ENCODE data around the gene REXO1.

Gene REXO1

DNA sequence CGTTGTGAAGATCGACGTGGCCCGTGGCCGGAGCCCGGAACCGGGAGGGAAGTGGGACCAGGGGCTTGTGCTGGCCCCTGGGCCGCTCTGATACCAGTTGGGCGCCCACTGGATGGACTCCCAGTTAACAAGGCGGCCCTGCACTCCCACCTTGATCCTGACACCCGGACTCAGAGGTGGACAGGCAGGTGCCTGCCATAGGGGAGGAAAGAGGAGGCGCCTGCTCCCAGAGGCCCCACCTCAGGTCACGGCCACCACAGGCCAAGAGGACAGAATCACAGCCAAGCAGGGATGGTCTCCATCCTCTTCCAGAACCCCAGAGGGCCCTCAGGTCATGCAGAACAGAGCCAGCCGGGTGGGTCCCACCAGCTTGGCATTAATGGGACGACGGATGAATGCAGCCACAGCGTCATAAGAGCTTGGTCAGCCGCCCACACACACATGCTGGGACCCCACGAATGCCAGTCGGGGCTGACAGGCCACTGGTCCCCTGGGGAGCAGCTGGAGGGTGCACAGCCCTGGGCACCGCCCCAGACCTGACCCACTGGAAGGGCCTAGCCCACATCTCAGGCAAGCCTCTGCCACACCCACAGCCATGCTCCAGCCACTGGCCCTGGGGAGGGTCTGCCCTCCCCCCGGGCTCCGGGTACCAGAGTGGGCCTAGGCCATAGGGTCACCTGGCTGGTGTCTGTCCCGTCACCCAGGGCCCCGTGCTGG is 24.7 kb upstream of the REXO1 start:
- Mint-ChIP-seq H3K4me3 (peak overlapping the region; percentile 23), H3K4me1 (peaks cover 45% of the 10 kb centered on the region), H3K9me3 (no peaks in the 10 kb centered on the region), H3K36me3 (peaks cover 35% of the 10 kb centered on the region), H3K27ac (peak overlapping the region; percentile 62), H3K27me3 (peaks cover 4% of the 10 kb centered on the region)
- DNase-seq = no peak
- CTCF ChIA-PET = no interaction called here

DNA sequence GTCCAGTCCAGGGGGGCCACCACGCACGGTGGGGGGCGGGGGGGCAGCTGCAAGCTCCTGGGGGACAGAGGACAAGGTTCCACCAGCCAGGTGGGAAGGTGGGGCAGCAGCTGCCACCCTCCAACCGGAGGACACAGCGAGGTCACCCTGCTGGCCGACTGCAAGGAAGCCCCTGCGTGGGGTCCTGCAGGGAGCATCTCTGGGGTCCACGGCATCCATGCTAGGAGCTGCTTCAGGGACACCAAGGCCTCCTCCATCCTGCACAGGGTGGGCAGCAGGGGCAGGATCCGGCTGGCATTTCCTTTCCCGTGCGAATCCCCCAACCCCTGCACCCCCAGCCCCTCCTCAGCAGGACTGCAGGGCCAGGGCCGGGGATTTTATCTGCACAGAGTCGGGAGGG is 23.3 kb upstream of the REXO1 start:
- peaks cover 4% of the 10 kb centered on the region for H3K27me3 Mint-ChIP-seq
- no peak for DNase-seq
- CTCF ChIA-PET = no interaction called here
- H3K4me3 Mint-ChIP-seq = no peak overlapping the region
- H3K27ac Mint-ChIP-seq = no peak overlapping the region
- peaks cover 39% of the 10 kb centered on the region for H3K36me3 Mint-ChIP-seq
- no peaks in the 10 kb centered on the region for H3K9me3 Mint-ChIP-seq
- peaks cover 54% of the 10 kb centered on the region for H3K4me1 Mint-ChIP-seq

- Mint-ChIP-seq H3K4me1 (peaks cover 49% of the 10 kb centered on the region), H3K9me3 (no peaks in the 10 kb centered on the region), H3K27me3 (peaks cover 4% of the 10 kb centered on the region), H3K36me3 (peaks cover 38% of the 10 kb centered on the region), H3K27ac (no peak overlapping the region), H3K4me3 (no peak overlapping the region)
- CTCF ChIA-PET = interaction anchor here (0.7 kb wide), 1 partner anchor 12 kb away, joined by 4 read pairs; no protein-coding TSS in a partner anchor
- no peak for DNase-seq
These were observed 22.9 kb upstream of the REXO1 start for GRCh38 chr19:1871140-1871597.

DNA sequence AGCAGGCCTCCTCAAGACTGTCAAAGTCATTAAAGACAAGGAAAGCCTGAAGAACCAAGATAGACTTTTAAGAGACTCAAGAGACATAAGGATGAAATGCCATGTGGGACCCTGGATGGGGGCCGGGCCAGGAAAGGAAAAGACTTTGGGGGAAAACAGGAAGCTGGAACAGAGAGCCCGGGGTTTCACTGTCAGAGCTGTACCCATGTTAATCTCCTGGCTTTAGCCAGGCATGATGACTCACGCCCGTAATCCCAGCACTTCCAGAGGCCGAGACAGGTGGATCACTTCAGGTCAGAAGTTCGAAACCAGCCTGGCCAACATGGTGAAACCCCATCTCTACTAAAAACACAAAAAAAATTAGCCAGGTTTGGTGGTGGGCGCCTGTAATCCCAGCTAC is 20.7 kb upstream of the REXO1 start:
- no peak overlapping the region for H3K4me3 Mint-ChIP-seq
- H3K9me3 Mint-ChIP-seq = no peaks in the 10 kb centered on the region
- H3K4me1 Mint-ChIP-seq = peaks cover 44% of the 10 kb centered on the region
- no peak for DNase-seq
- peaks cover 21% of the 10 kb centered on the region for H3K36me3 Mint-ChIP-seq
- H3K27me3 Mint-ChIP-seq = no peaks in the 10 kb centered on the region
- no peak overlapping the region for H3K27ac Mint-ChIP-seq
- CTCF ChIA-PET = no interaction called here

GRCh38 chr19:1867349-1867724 is 19.1 kb upstream of the REXO1 start:
- peaks cover 13% of the 10 kb centered on the region for H3K36me3 Mint-ChIP-seq
- H3K27me3 Mint-ChIP-seq = no peaks in the 10 kb centered on the region
- no peaks in the 10 kb centered on the region for H3K9me3 Mint-ChIP-seq
- CTCF ChIA-PET = interaction anchor here (0.9 to 4.0 kb wide), 2 partner anchors 29 to 63 kb away, joined by 4 to 21 read pairs; no protein-coding TSS in a partner anchor
- H3K4me3 Mint-ChIP-seq = no peak overlapping the region
- H3K27ac Mint-ChIP-seq = peak overlapping the region; percentile 33
- no peak for DNase-seq
- peaks cover 38% of the 10 kb centered on the region for H3K4me1 Mint-ChIP-seq

GRCh38 chr19:1866693-1867348 is 18.5 kb upstream of the REXO1 start:
- Mint-ChIP-seq H3K27me3 (no peaks in the 10 kb centered on the region), H3K4me3 (no peak overlapping the region), H3K4me1 (peaks cover 42% of the 10 kb centered on the region), H3K36me3 (peaks cover 13% of the 10 kb centered on the region), H3K9me3 (no peaks in the 10 kb centered on the region), H3K27ac (peak overlapping the region; percentile 63)
- DNase-seq = no peak
- CTCF ChIA-PET = interaction anchor here (0.9 to 4.0 kb wide), 3 partner anchors 9 to 63 kb away, joined by 4 to 21 read pairs (median 4); no protein-coding TSS in a partner anchor

GRCh38 chr19:1865172-1866010 is 17.1 kb upstream of the REXO1 start:
- Mint-ChIP-seq H3K9me3 (no peaks in the 10 kb centered on the region), H3K27me3 (no peaks in the 10 kb centered on the region), H3K36me3 (peaks cover 10% of the 10 kb centered on the region), H3K27ac (peak overlapping the region; percentile 75), H3K4me1 (peaks cover 52% of the 10 kb centered on the region), H3K4me3 (peak overlapping the region; percentile 73)
- DNase-seq = no peak
- CTCF ChIA-PET = interaction anchor here (0.7 to 4.0 kb wide), 8 partner anchors 9 to 205 kb away, joined by 3 to 21 read pairs (median 4); no protein-coding TSS in a partner anchor

DNA sequence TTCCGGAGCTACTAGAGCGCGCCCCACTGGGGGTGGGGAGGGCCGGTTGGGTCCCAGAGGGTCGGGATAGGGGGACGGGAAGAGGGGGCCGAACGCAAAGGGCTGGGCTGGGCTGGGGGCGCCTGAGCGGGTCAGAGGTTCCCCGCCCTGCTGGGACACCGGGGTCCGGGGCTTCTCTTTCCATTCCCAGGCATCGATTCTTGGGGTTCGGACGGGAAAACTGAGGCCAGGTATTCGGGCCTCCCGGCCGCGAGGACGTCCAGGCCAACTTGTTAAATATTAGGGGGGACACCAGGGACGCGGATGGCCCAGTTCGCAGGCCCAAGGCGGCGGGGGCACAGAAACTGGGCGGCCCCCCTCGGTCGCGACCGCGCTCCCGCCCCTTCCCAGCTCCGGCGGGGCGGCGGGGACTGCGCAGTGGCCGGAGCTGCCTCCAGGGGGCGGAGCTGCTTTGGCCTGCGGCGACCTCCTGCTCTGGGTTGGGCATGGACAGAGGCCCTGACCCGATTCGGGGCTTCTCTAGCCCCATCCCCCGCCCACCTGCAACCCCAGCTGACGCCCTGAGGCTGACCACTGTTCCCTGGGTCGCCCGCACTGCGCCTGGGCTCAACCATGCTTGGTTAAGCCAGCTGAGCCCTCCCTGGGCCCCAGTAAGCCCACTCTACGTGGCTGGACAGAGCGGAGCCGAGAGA is 16.3 kb upstream of the REXO1 start:
- no peaks in the 10 kb centered on the region for H3K9me3 Mint-ChIP-seq
- H3K4me3 Mint-ChIP-seq = peak overlapping the region; percentile 73
- H3K4me1 Mint-ChIP-seq = peaks cover 47% of the 10 kb centered on the region
- no peaks in the 10 kb centered on the region for H3K27me3 Mint-ChIP-seq
- DNase-seq = peak; percentile 75
- H3K36me3 Mint-ChIP-seq = peaks cover 6% of the 10 kb centered on the region
- H3K27ac Mint-ChIP-seq = peak overlapping the region; percentile 87
- CTCF ChIA-PET = interaction anchor here (0.7 to 4.0 kb wide), 9 partner anchors 9 to 205 kb away, joined by 3 to 21 read pairs (median 4); partner anchors contain the start of gene ABHD17A

DNA sequence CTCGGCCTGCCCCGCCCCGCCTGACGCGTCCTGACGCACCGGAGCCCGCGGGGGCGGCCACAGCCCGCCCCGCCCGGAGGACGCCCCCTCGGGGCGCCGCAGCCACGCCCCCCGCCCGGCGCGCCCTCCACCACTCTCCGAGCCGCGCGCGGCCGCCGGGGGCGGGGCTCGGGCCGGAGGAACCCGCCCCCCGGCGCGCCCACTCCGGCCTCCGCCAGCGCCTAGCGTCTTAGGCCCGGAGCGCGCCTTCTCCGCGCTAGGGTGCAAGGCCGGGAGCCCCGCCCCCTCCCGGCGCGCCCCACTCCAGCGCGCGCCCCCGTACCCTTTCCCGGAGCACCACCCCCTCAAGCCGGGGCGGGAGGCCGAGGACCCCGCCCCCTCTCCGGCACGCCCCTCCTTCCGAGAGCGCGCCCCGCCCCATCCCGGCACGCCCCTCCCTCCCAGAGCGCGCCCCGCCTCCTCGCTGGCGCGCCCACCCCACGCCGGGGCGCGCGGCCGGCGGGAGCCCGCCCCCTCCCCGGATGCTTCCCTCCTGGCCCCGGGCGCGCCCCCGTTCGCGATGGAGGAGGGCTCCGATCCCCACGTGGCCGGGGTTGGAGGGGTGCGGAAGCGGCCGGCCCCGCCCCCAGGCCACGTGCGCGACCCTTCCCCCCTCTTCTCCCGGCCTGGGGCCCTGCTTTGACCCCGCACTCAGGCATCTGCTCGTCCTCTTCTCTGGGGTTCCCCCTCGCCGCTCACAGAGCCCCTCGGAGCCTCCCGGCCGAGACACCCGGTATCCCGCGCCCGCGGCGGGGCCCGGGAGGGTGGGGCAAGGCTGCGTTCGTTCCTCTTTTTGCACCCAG is 15.6 kb upstream of the REXO1 start:
- H3K27me3 Mint-ChIP-seq = no peaks in the 10 kb centered on the region
- H3K9me3 Mint-ChIP-seq = no peaks in the 10 kb centered on the region
- peaks cover 45% of the 10 kb centered on the region for H3K4me1 Mint-ChIP-seq
- peak; percentile 94 for DNase-seq
- CTCF ChIA-PET = interaction anchor here (0.7 to 4.0 kb wide), 9 partner anchors 8 to 206 kb away, joined by 3 to 21 read pairs (median 4); partner anchors contain the start of gene ABHD17A
- H3K27ac Mint-ChIP-seq = peak overlapping the region; percentile 87
- peak overlapping the region; percentile 73 for H3K4me3 Mint-ChIP-seq
- H3K36me3 Mint-ChIP-seq = peaks cover 5% of the 10 kb centered on the region

- H3K27ac Mint-ChIP-seq = peak within 1 kb of the TSS; percentile 94
- no peaks in the 10 kb centered on the region for H3K9me3 Mint-ChIP-seq
- H3K4me1 Mint-ChIP-seq = peaks cover 47% of the 10 kb centered on the region
- H3K4me3 Mint-ChIP-seq = peak within 1 kb of the TSS; percentile 92
- peaks cover 5% of the 10 kb centered on the region for H3K36me3 Mint-ChIP-seq
- DNase-seq = no peak
- H3K27me3 Mint-ChIP-seq = no peaks in the 10 kb centered on the region
- CTCF ChIA-PET = no interaction called here
These were observed 15.0 kb upstream of the REXO1 start, which contains the start of gene KLF16 for GRCh38 chr19:1863328-1863637. Gene KLF16, minus strand, starts transcription at chr19:1863579. Its CDS starts 82 bp downstream, at chr19:1863497.

GRCh38 chr19:1862424-1863327 is 14.4 kb upstream of the REXO1 start:
- CTCF ChIA-PET = no interaction called here
- Mint-ChIP-seq H3K9me3 (no peaks in the 10 kb centered on the region), H3K36me3 (peaks cover 2% of the 10 kb centered on the region), H3K27me3 (no peaks in the 10 kb centered on the region), H3K27ac (peak overlapping the region; percentile 94), H3K4me1 (peaks cover 47% of the 10 kb centered on the region), H3K4me3 (peak overlapping the region; percentile 92)
- DNase-seq = peak; percentile 68

DNA sequence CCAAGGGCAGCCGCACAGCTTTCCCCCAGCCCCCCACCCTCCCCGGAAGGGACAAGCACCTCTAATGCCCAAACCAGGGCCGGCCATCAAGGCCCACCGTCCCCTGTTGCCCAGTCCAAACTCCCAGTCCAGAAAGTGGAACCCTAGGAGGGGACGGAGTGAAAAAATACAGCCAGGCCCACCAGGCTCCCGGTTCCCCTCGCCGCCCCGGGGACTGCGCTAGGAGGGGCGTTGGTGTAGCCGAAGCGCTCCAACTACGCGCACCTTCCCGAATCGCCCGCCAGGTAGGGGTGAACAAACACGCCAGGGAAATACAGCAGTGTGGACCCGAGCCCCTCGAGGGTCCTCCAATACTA is 13.8 kb upstream of the REXO1 start:
- CTCF ChIA-PET = no interaction called here
- Mint-ChIP-seq H3K9me3 (no peaks in the 10 kb centered on the region), H3K4me1 (peaks cover 44% of the 10 kb centered on the region), H3K4me3 (peak overlapping the region; percentile 92), H3K36me3 (no peaks in the 10 kb centered on the region), H3K27ac (peak overlapping the region; percentile 94), H3K27me3 (no peaks in the 10 kb centered on the region)
- DNase-seq = no peak
